GM12872 (cell line): Measurements from ENCODE around the gene GLB1L3.

Experiments
- TF ChIP-seq, protein P1 (sequence below): IDR thresholded peaks from 3 replicates; pipeline ENCODE4 v1.5.1; 2011; ENCODE audit warnings: low read depth, mild to moderate bottlenecking, low read length, moderate library complexity; ENCODE audit not compliant: insufficient read depth

Gene GLB1L3

DNA sequence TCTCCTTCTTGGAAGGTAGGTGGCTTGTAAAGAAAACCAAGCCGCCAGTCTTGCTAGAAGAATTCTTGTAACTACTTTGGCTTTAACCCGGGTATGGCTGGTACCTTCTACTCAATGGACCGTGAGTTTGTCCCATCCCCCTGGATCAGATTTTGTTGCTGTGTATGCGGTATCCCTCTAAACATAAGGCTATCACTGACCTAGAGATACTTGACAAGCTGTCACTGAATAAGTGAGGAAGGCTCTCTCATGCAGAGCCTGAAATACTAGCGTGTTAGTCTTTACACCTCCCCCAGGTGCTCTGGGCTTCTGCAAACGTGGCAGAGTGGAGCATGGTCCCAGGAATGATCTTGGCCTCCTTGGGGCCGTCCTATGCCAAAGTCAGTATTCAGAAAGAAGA is 90.1 kb downstream of the GLB1L3 start:
- TF ChIP-seq, protein P1, sequence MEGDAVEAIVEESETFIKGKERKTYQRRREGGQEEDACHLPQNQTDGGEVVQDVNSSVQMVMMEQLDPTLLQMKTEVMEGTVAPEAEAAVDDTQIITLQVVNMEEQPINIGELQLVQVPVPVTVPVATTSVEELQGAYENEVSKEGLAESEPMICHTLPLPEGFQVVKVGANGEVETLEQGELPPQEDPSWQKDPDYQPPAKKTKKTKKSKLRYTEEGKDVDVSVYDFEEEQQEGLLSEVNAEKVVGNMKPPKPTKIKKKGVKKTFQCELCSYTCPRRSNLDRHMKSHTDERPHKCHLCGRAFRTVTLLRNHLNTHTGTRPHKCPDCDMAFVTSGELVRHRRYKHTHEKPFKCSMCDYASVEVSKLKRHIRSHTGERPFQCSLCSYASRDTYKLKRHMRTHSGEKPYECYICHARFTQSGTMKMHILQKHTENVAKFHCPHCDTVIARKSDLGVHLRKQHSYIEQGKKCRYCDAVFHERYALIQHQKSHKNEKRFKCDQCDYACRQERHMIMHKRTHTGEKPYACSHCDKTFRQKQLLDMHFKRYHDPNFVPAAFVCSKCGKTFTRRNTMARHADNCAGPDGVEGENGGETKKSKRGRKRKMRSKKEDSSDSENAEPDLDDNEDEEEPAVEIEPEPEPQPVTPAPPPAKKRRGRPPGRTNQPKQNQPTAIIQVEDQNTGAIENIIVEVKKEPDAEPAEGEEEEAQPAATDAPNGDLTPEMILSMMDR, result no peak

DNA sequence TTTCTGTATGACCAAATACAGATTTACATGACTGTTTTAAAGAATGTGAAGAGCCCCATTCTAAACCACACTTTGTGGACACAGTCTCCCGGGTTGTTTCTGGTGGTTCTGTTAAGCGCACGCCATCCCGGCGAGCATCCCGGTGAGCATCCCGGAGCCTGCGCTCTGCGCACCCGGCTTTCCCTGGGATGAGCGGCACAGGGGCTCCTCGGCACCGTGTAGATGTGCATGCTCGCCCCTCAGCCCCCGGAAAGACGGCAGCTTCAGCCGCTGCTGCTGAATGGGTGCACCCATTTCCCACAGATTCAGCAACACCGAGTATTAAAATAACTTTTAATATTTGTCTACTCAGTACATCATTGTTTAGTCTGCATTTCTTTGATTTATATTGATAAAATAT is 91.6 kb downstream of the GLB1L3 start:
- TF ChIP-seq, protein P1, result no peak
